ENCODE results near the gene PTPN13.

DNA sequence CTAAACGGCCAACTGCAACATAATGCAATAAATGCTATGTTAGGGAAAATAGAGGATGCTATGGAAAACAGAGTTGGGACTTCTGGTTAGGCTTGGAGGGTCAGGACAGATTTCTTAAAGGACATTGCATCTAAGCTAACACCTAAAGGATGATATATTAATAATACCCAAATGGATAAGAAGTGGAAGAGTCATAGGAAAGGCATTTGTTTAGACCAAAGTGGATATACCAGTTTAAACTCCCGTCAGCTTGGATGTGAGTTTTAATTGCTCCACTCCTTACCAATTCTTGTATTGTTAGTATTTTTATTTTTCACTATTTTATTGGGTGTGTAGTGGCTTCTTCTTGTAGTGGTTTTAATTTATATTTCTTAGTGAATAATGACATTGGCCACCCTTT is 93.9 kb downstream of the PTPN13 start:
- TF ChIP-seq, protein P1, sequence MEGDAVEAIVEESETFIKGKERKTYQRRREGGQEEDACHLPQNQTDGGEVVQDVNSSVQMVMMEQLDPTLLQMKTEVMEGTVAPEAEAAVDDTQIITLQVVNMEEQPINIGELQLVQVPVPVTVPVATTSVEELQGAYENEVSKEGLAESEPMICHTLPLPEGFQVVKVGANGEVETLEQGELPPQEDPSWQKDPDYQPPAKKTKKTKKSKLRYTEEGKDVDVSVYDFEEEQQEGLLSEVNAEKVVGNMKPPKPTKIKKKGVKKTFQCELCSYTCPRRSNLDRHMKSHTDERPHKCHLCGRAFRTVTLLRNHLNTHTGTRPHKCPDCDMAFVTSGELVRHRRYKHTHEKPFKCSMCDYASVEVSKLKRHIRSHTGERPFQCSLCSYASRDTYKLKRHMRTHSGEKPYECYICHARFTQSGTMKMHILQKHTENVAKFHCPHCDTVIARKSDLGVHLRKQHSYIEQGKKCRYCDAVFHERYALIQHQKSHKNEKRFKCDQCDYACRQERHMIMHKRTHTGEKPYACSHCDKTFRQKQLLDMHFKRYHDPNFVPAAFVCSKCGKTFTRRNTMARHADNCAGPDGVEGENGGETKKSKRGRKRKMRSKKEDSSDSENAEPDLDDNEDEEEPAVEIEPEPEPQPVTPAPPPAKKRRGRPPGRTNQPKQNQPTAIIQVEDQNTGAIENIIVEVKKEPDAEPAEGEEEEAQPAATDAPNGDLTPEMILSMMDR (IDR thresholded peaks at IDR 0.05) = no peak
- no peak for TF ChIP-seq POLR2A (IDR thresholded peaks at IDR 0.05)
